MCF 10A (cell line): ENCODE measurements around the gene ESAM. TPM values are rescaled to one million over a fixed set of nuclear protein-coding genes. Genes with fewer than 3 reads are reported as not detected.

Experiments
- BruUV-seq: library from RNA; stranded (reverse); fragments of 400-500 nt; replicated peaks from 2 replicates; lab custom pipeline; 2021; lab: Mats Ljungman, UMichigan
- CTCF ChIA-PET: fragments of 300-600 bp; sonication (Branson Sonifier 250); formaldehyde crosslinking; extraction: SDS; loops from one replicate; lab custom pipeline; 2021; ENCODE audit warnings: antibody characterized with exemption, inconsistent platforms; lab: Yijun Ruan, JAX
- POLR2A ChIA-PET: fragments of 300-600, 350-650 bp; sonication (Branson Sonifier 250); formaldehyde crosslinking; extraction: SDS; loops from one replicate; lab custom pipeline; 2020; ENCODE audit warnings: antibody characterized with exemption, inconsistent platforms; lab: Yijun Ruan, JAX
- DNase-seq: peaks from one replicate; pipeline ENCODE4 v3.0.0-alpha.2; 2018; ENCODE audit not compliant: unreplicated experiment
- H3K27ac Mint-ChIP-seq: one replicate; pipeline ENCODE4 v1.8.0; 2022; ENCODE audit warnings: mild to moderate bottlenecking, low read depth, mixed read lengths; ENCODE audit not compliant: unreplicated experiment
- H3K27me3 Mint-ChIP-seq: one replicate; pipeline ENCODE4 v1.8.0; 2022; ENCODE audit warnings: mixed read lengths; ENCODE audit not compliant: insufficient read depth, unreplicated experiment
- H3K36me3 Mint-ChIP-seq: one replicate; pipeline ENCODE4 v1.8.0; 2022; ENCODE audit warnings: mild to moderate bottlenecking, moderate library complexity, mixed read lengths; ENCODE audit not compliant: insufficient read depth, unreplicated experiment
- H3K4me1 Mint-ChIP-seq: one replicate; pipeline ENCODE4 v1.8.0; 2022; ENCODE audit warnings: mixed read lengths; ENCODE audit not compliant: insufficient read depth, unreplicated experiment
- H3K4me3 Mint-ChIP-seq: one replicate; pipeline ENCODE4 v1.8.0; 2022; ENCODE audit warnings: mild to moderate bottlenecking, moderate library complexity, mixed read lengths; ENCODE audit not compliant: unreplicated experiment
- H3K9me3 Mint-ChIP-seq: one replicate; pipeline ENCODE4 v1.8.0; 2022; ENCODE audit warnings: mixed read lengths; ENCODE audit not compliant: unreplicated experiment
- CTCF ChIP-seq: fragments of 200-600 bp; IDR thresholded peaks from one replicate; pipeline ENCODE4 v1.8.0; 2022; ENCODE audit warnings: antibody characterized with exemption, mild to moderate bottlenecking; ENCODE audit not compliant: unreplicated experiment
- intact Hi-C: fragments of 100-400 bp; cut with micrococcal nuclease; formaldehyde crosslinking; loops from 2 replicates; pipeline ENCODE4 v1.14.1; 2022
- total RNA-seq: library from RNA; stranded (reverse); gene quantifications from 2 replicates; pipeline ENCODE4 v1.2.3, GENCODE V29; 2022

The ESAM gene
- total RNA-seq, 1 experiment from 2014 or later, result 0.19 TPM

GRCh38 chr11:124753624-124754023, 8.5 kb downstream of the ESAM start:
- ChIA-PET POLR2A (no interaction called here), CTCF (interaction anchor here (0.6 to 2.4 kb wide), 6 partner anchors 10 to 670 kb away, joined by 3 to 14 read pairs (median 6); no protein-coding TSS in a partner anchor)
- Mint-ChIP-seq H3K9me3 (no peaks in the 10 kb centered on the region), H3K36me3 (no peaks in the 10 kb centered on the region), H3K27me3 (no peaks in the 10 kb centered on the region), H3K4me3 (no peak overlapping the region), H3K4me1 (no peaks in the 10 kb centered on the region), H3K27ac (no peak overlapping the region)
- DNase-seq, result no peak
- BruUV-seq, result no TSS peak
- intact Hi-C loops, result no loop called here
- no peak for TF ChIP-seq CTCF

- POLR2A ChIA-PET, result interaction anchor here (0.7 kb wide), 1 partner anchor 61 kb away, joined by 4 read pairs; no protein-coding TSS in a partner anchor
- intact Hi-C loops, result no loop called here
- no peaks in the 10 kb centered on the region for H3K36me3 Mint-ChIP-seq
Observed at GRCh38 chr11:124753205-124753604, 8.9 kb downstream of the ESAM start.

GRCh38 chr11:124752471-124753102, 9.5 kb downstream of the ESAM start:
- Mint-ChIP-seq H3K4me1 (no peaks in the 10 kb centered on the region), H3K9me3 (no peaks in the 10 kb centered on the region)
- POLR2A ChIA-PET, result interaction anchor here (0.7 kb wide), 1 partner anchor 62 kb away, joined by 4 read pairs; no protein-coding TSS in a partner anchor

More at GRCh38 chr11:124753205-124753604, 8.9 kb downstream of the ESAM start:
- no peak for DNase-seq
- no peak for TF ChIP-seq CTCF
- H3K4me3 Mint-ChIP-seq, result no peak overlapping the region
- no peaks in the 10 kb centered on the region for H3K27me3 Mint-ChIP-seq
- H3K4me1 Mint-ChIP-seq, result no peaks in the 10 kb centered on the region
- CTCF ChIA-PET, result interaction anchor here (0.6 to 2.4 kb wide), 6 partner anchors 10 to 670 kb away, joined by 3 to 14 read pairs (median 6); no protein-coding TSS in a partner anchor
- no peak overlapping the region for H3K27ac Mint-ChIP-seq
- BruUV-seq, result no TSS peak
- no peaks in the 10 kb centered on the region for H3K9me3 Mint-ChIP-seq

More at GRCh38 chr11:124752471-124753102, 9.5 kb downstream of the ESAM start:
- CTCF ChIA-PET, result interaction anchor here (0.6 to 2.4 kb wide), 8 partner anchors 11 to 124 kb away, joined by 3 to 14 read pairs (median 4); no protein-coding TSS in a partner anchor
- H3K27me3 Mint-ChIP-seq, result no peaks in the 10 kb centered on the region
- intact Hi-C loops, result no loop called here
- BruUV-seq, result no TSS peak
- DNase-seq, result no peak
- no peaks in the 10 kb centered on the region for H3K36me3 Mint-ChIP-seq
- TF ChIP-seq CTCF, result no peak
- H3K4me3 Mint-ChIP-seq, result no peak overlapping the region
- no peak overlapping the region for H3K27ac Mint-ChIP-seq
